Skeletal muscle tissue (tissue), 4 donors: ENCODE data around the gene STEEP1. TPM values are rescaled to one million over a fixed set of nuclear protein-coding genes. Genes with fewer than 3 reads are reported as not detected.
A peak's percentile ranks its signal among the peaks of the same experiment; 100 is the strongest.

ENCODE experiments used
- H3K27ac ChIP-seq: one replicate; pipeline ENCODE4 v1.7.0; 2013; ENCODE audit warnings: mild to moderate bottlenecking, low read depth, low read length, inconsistent platforms
- H3K27me3 ChIP-seq, 3 donors: one replicate each; pipeline ENCODE4 v1.7.0; 2013; ENCODE audit warnings: low read length in 3 of 3; ENCODE audit not compliant: control insufficient read depth in 3 of 3, insufficient read depth in 3 of 3
- H3K36me3 ChIP-seq, 3 donors: one replicate each; pipeline ENCODE4 v1.7.0; 2013; ENCODE audit warnings: low read length in 3 of 3; ENCODE audit not compliant: control insufficient read depth in 3 of 3, insufficient read depth in 3 of 3
- H3K4me1 ChIP-seq, 3 donors: one replicate each; pipeline ENCODE4 v1.7.0; 2013; ENCODE audit warnings: low read length in 3 of 3, mild to moderate bottlenecking in 3 of 3; ENCODE audit not compliant: control insufficient read depth in 3 of 3, insufficient read depth in 3 of 3
- H3K4me3 ChIP-seq, 3 donors: one replicate each; pipeline ENCODE4 v1.7.0; 2013; ENCODE audit warnings: low read length in 3 of 3
- H3K9ac ChIP-seq, 3 donors: one replicate each; pipeline ENCODE4 v1.7.0; 2013; ENCODE audit warnings: low read length in 3 of 3, mild to moderate bottlenecking in 3 of 3, moderate library complexity in 2 of 3, low read depth in 1 of 3
- H3K9me3 ChIP-seq, 3 donors: one replicate each; pipeline ENCODE4 v1.7.0; 2013; ENCODE audit warnings: low read length in 3 of 3; ENCODE audit not compliant: control insufficient read depth in 3 of 3
- total RNA-seq: library from RNA; depleted of rRNA; stranded (reverse); fragments of >200 nt; gene quantifications from one replicate; pipeline ENCODE4 v1.2.3, GENCODE V29; 2014
- donor health status: Osteomylitis.

STEEP1 gene
- 25.1 TPM for total RNA-seq

- peak within 1 kb of the TSS; percentile 65 to 83 (median 77) for H3K4me3 ChIP-seq
- H3K9me3 ChIP-seq, result no peaks in the 10 kb centered on the region
- peak within 1 kb of the TSS; percentile 71 for H3K27ac ChIP-seq
- H3K9ac ChIP-seq, result peak within 1 kb of the TSS; percentile 73 to 87 (median 81)
- peaks cover 0 to 3% (median 0%) of the 10 kb centered on the region in 3 donors for H3K36me3 ChIP-seq
- H3K4me1 ChIP-seq, result peaks cover 0 to 4% (median 0%) of the 10 kb centered on the region in 3 donors
- peaks cover 0 to 3% (median 0%) of the 10 kb centered on the region in 3 donors for H3K27me3 ChIP-seq
Observed at GRCh38 chrX:119565107-119565663, at the start of gene STEEP1. Gene STEEP1, minus strand, starts transcription at chrX:119565409. Its CDS starts 54 bp downstream, at chrX:119565355.

GRCh38 chrX:119614776-119615175, 49.6 kb upstream of the STEEP1 start:
- Histone ChIP-seq H3K36me3 (no peaks in the 10 kb centered on the region), H3K4me3 (no peak overlapping the region), H3K9me3 (no peaks in the 10 kb centered on the region), H3K9ac (no peak overlapping the region), H3K27ac (no peak overlapping the region), H3K4me1 (no peaks in the 10 kb centered on the region), H3K27me3 (no peaks in the 10 kb centered on the region)

GRCh38 chrX:119607018-119607389, 41.8 kb upstream of the STEEP1 start:
- Histone ChIP-seq H3K9me3 (no peaks in the 10 kb centered on the region), H3K27ac (peak overlapping the region; percentile 69), H3K4me3 (peak overlapping the region; percentile 91 to 93 (median 91)), H3K4me1 (peaks cover 4 to 9% (median 5%) of the 10 kb centered on the region in 3 donors), H3K36me3 (no peaks in the 10 kb centered on the region), H3K27me3 (no peaks in the 10 kb centered on the region), H3K9ac (peak overlapping the region in 2 of 3 donors; percentile 81 to 88)

- H3K4me1 ChIP-seq, result peaks cover 4 to 9% (median 5%) of the 10 kb centered on the region in 3 donors
- peak within 1 kb of the TSS; percentile 91 to 93 (median 91) for H3K4me3 ChIP-seq
- H3K9me3 ChIP-seq, result no peaks in the 10 kb centered on the region
- no peaks in the 10 kb centered on the region for H3K27me3 ChIP-seq
- H3K27ac ChIP-seq, result peak within 1 kb of the TSS; percentile 69
- no peaks in the 10 kb centered on the region for H3K36me3 ChIP-seq
- H3K9ac ChIP-seq, result peak within 1 kb of the TSS; percentile 81 to 89 (median 88)
Observed at GRCh38 chrX:119606280-119607017, 41.2 kb upstream of the STEEP1 start, which contains the start of gene NKRF. Gene NKRF, minus strand, starts transcription at chrX:119606424.

- peak overlapping the region; percentile 69 for H3K27ac ChIP-seq
- no peaks in the 10 kb centered on the region for H3K9me3 ChIP-seq
- H3K36me3 ChIP-seq, result no peaks in the 10 kb centered on the region
- peaks cover 4 to 9% (median 5%) of the 10 kb centered on the region in 3 donors for H3K4me1 ChIP-seq
- peak overlapping the region; percentile 91 to 93 (median 91) for H3K4me3 ChIP-seq
- peak overlapping the region; percentile 81 to 89 (median 88) for H3K9ac ChIP-seq
- H3K27me3 ChIP-seq, result no peaks in the 10 kb centered on the region
Observed at GRCh38 chrX:119605464-119606279, 40.5 kb upstream of the STEEP1 start.

- no peaks in the 10 kb centered on the region for H3K27me3 ChIP-seq
- peak overlapping the region; percentile 72 to 93 (median 77) for H3K4me3 ChIP-seq
- peaks cover 4 to 9% (median 5%) of the 10 kb centered on the region in 3 donors for H3K4me1 ChIP-seq
- H3K27ac ChIP-seq, result no peak overlapping the region
- H3K36me3 ChIP-seq, result no peaks in the 10 kb centered on the region
- H3K9ac ChIP-seq, result peak overlapping the region in 2 of 3 donors; percentile 61 to 66
- no peaks in the 10 kb centered on the region for H3K9me3 ChIP-seq
Observed at GRCh38 chrX:119604766-119605463, 39.7 kb upstream of the STEEP1 start.

- H3K27me3 ChIP-seq, result no peaks in the 10 kb centered on the region
- H3K27ac ChIP-seq, result no peak overlapping the region
- H3K9me3 ChIP-seq, result no peaks in the 10 kb centered on the region
- H3K4me3 ChIP-seq, result no peak overlapping the region
- peaks cover 4 to 9% (median 5%) of the 10 kb centered on the region in 3 donors for H3K4me1 ChIP-seq
- no peaks in the 10 kb centered on the region for H3K36me3 ChIP-seq
- H3K9ac ChIP-seq, result no peak overlapping the region
Observed at GRCh38 chrX:119602701-119603255, 37.6 kb upstream of the STEEP1 start.

GRCh38 chrX:119589810-119590209, 24.6 kb upstream of the STEEP1 start:
- Histone ChIP-seq H3K36me3 (peaks cover 3 to 16% (median 15%) of the 10 kb centered on the region in 3 donors), H3K4me1 (no peaks in the 10 kb centered on the region), H3K27ac (no peak overlapping the region), H3K9ac (no peak overlapping the region), H3K9me3 (no peaks in the 10 kb centered on the region), H3K4me3 (no peak overlapping the region), H3K27me3 (no peaks in the 10 kb centered on the region)

GRCh38 chrX:119583431-119584059, 18.3 kb upstream of the STEEP1 start:
- no peaks in the 10 kb centered on the region for H3K9me3 ChIP-seq
- peak overlapping the region; percentile 52 for H3K27ac ChIP-seq
- H3K27me3 ChIP-seq, result no peaks in the 10 kb centered on the region
- H3K4me3 ChIP-seq, result no peak overlapping the region
- H3K9ac ChIP-seq, result peak overlapping the region in 1 of 3 donors; percentile 51
- peaks cover 0 to 2% (median 0%) of the 10 kb centered on the region in 3 donors for H3K4me1 ChIP-seq
- peaks cover 0 to 3% (median 0%) of the 10 kb centered on the region in 3 donors for H3K36me3 ChIP-seq
